ENCODE measurements around the gene ZFYVE21.

The ZFYVE21 gene

GRCh38 chr14:103676881-103677675 is 38.5 kb upstream of the ZFYVE21 start:
- no peak for DNase-seq (ENCODE audit: low spot score)
- no peak for TF ChIP-seq CTCF (IDR thresholded peaks at IDR 0.05; ENCODE audit: extremely low read depth, missing control alignments)

- peak; percentile 49 for TF ChIP-seq CTCF (IDR thresholded peaks at IDR 0.05; ENCODE audit: extremely low read depth, missing control alignments)
- peak; percentile 82 for DNase-seq (ENCODE audit: low spot score)
Observed at GRCh38 chr14:103679351-103679750, 36.3 kb upstream of the ZFYVE21 start.

GRCh38 chr14:103680491-103681231 is 34.9 kb upstream of the ZFYVE21 start:
- DNase-seq (ENCODE audit: low spot score) = no peak
- TF ChIP-seq CTCF (IDR thresholded peaks at IDR 0.05; ENCODE audit: extremely low read depth, missing control alignments) = no peak

GRCh38 chr14:103683139-103683538 is 32.5 kb upstream of the ZFYVE21 start:
- no peak for DNase-seq (ENCODE audit: low spot score)
- TF ChIP-seq CTCF (IDR thresholded peaks at IDR 0.05; ENCODE audit: extremely low read depth, missing control alignments) = no peak

GRCh38 chr14:103684471-103684870 is 31.1 kb upstream of the ZFYVE21 start:
- no peak for TF ChIP-seq CTCF (IDR thresholded peaks at IDR 0.05; ENCODE audit: extremely low read depth, missing control alignments)
- DNase-seq (ENCODE audit: low spot score) = no peak

GRCh38 chr14:103684871-103685270 is 30.7 kb upstream of the ZFYVE21 start:
- no peak for DNase-seq (ENCODE audit: low spot score)
- TF ChIP-seq CTCF (IDR thresholded peaks at IDR 0.05; ENCODE audit: extremely low read depth, missing control alignments) = no peak

All from GM20000 (cell line).